GM19351 (cell line): ENCODE results near the gene PCDHGA7.
A peak's percentile ranks its signal among the peaks of the same experiment; 100 is the strongest.
"Not testable (repeated sequence)": the region's sequence is repeated elsewhere in the genome, so short reads cannot be mapped to it uniquely, and the experiment has no call there.

ENCODE experiments used
- ATAC-seq: cut with Tn5 transposase; IDR thresholded peaks from one replicate; pipeline ENCODE4 v1.9.1; 2021; ENCODE audit warnings: mild to moderate bottlenecking, moderate library complexity; ENCODE audit not compliant: unreplicated experiment

The PCDHGA7 gene

GRCh38 chr5:141366016-141366896 is 16.3 kb upstream of the PCDHGA7 start:
- ATAC-seq: no peak

GRCh38 chr5:141369994-141370848 is 12.3 kb upstream of the PCDHGA7 start, which contains the start of gene PCDHGB3:
TSS of gene PCDHGB3 (plus strand) at chr5:141370242. CDS start at chr5:141370395, 153 bp downstream.
- ATAC-seq: peak; percentile 99

- no peak for ATAC-seq
These were observed 10.7 kb upstream of the PCDHGA7 start for GRCh38 chr5:141371572-141372475.

DNA sequence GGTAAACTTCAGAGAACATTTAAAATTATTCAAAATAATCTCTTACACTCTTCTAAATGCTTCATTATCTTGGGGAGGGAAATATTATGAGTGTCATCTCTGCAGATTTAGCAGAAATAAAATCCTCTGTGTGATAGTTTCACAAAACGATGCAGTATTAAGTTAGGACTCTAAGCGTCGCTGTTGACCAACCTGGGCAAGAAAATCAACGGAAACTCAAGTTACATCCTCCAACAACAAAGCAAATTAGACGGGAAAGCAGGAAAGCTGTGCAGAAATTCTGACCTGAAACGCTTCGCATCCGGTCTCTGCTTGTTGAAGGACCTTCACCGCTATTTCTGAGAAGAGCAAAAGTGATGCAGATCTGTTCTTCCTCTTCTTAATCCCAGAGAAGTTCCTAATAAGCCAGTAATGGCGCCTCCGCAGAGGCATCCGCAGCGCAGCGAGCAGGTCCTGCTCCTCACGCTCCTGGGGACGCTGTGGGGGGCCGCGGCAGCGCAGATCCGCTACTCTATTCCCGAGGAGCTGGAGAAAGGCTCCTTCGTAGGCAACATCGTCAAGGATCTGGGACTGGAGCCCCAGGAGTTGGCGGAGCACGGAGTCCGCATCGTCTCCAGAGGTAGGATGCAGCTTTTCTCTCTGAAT is 8.7 kb upstream of the PCDHGA7 start, which contains the start of gene PCDHGA6:
Gene PCDHGA6, plus strand, starts transcription at position 219 of the 645 bp plus-strand sequence. Its CDS starts 193 bp downstream, at position 412.
- ATAC-seq: no peak

DNA sequence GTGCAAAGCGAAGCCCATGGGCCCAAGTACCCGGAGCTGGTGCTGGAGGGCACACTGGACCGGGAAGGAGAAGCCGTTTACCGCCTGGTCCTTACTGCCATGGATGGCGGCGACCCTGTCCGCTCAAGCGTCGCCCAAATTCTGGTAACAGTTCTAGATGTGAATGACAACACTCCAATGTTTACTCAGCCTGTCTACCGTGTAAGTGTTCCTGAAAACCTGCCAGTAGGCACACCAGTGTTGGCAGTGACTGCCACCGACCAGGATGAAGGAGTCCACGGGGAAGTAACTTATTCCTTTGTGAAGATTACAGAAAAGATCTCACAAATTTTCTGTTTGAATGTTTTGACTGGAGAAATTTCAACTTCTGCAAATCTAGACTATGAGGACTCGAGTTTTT is 7.9 kb upstream of the PCDHGA7 start:
- ATAC-seq: no peak

DNA sequence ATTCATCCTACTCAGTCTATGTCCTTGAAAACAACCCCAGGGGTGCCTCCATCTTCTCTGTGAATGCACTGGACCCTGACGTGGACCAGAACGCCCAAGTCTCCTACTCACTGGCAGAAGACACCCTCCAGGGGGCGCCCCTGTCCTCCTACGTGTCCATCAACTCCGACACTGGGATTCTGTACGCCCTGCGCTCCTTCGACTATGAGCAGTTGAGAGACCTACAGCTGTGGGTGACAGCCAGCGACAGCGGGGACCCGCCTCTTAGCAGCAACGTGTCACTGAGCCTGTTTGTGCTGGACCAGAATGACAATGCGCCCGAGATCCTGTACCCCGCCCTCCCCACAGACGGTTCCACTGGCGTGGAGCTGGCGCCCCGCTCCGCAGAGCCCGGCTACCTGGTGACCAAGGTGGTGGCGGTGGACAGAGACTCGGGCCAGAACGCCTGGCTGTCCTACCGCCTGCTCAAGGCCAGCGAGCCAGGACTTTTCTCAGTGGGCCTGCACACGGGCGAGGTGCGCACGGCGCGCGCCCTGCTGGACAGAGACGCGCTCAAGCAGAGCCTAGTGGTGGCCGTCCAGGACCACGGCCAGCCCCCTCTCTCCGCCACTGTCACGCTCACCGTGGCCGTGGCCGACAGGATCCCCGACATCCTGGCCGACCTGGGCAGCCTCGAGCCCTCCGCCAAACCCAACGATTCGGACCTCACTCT is 6.9 kb upstream of the PCDHGA7 start:
- not testable (repeated sequence) for ATAC-seq

DNA sequence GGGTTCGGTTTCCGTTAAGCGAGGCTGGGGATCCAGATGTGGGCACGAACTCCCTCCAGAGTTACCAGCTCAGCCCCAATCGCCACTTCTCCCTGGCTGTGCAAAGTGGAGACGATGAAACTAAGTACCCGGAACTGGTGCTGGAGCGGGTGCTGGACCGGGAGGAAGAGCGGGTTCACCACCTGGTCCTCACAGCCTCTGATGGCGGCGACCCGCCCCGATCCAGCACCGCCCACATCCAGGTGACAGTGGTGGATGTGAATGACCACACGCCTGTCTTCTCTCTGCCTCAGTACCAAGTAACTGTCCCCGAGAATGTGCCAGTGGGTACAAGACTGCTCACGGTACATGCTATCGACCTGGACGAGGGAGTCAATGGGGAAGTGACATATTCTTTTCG is 803 bp downstream of the PCDHGA7 start:
- ATAC-seq: no peak

DNA sequence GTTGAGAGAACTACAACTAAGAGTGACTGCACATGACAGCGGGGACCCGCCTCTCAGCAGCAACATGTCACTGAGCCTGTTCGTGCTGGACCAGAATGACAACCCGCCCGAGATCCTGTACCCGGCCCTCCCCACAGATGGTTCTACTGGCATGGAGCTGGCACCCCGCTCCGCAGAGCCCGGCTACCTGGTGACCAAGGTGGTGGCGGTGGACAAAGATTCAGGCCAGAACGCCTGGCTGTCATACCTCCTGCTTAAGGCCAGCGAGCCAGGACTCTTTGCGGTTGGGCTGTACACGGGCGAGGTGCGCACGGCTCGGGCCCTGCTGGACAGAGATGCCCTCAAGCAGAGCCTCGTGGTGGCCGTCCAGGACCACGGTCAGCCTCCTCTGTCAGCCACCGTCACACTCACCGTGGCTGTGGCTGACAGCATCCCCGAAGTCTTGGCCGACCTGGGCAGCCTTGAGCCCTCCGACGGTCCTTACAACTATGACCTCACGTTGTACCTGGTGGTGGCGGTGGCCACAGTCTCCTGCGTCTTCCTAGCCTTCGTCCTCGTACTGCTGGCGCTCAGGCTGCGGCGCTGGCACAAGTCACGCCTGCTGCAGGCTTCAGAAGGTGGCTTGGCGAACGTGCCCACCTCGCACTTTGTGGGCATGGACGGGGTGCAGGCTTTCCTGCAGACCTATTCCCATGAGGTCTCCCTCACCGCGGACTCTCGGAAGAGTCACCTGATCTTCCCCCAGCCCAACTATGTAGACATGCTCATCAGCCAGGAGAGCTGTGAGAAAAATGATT is 2.1 kb downstream of the PCDHGA7 start:
- ATAC-seq: no peak

- ATAC-seq: peak; percentile 44
These were observed 5.2 kb downstream of the PCDHGA7 start, which contains the start of gene PCDHGB4 for GRCh38 chr5:141387557-141388311. TSS of gene PCDHGB4 (plus strand) at chr5:141387698. CDS start at chr5:141387885, 187 bp downstream.

DNA sequence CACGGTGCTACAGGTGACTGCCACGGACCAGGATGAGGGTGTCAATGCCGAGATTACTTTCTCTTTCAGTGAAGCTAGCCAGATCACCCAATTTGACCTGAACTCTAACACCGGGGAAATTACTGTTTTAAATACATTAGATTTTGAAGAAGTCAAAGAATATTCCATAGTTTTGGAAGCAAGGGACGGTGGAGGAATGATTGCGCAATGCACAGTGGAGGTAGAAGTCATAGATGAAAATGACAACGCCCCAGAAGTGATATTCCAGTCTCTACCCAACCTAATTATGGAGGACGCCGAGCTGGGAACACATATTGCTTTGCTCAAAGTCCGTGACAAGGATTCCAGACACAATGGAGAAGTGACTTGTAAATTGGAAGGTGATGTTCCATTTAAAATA is 6.1 kb downstream of the PCDHGA7 start:
- no peak for ATAC-seq

- no peak for ATAC-seq
These were observed 6.9 kb downstream of the PCDHGA7 start for GRCh38 chr5:141389153-141390042.

- no peak for ATAC-seq
These were observed 10.1 kb downstream of the PCDHGA7 start, which contains the start of gene PCDHGA8 for GRCh38 chr5:141392429-141393198. TSS of gene PCDHGA8 (plus strand) at chr5:141392633. CDS start at chr5:141392814, 181 bp downstream.

DNA sequence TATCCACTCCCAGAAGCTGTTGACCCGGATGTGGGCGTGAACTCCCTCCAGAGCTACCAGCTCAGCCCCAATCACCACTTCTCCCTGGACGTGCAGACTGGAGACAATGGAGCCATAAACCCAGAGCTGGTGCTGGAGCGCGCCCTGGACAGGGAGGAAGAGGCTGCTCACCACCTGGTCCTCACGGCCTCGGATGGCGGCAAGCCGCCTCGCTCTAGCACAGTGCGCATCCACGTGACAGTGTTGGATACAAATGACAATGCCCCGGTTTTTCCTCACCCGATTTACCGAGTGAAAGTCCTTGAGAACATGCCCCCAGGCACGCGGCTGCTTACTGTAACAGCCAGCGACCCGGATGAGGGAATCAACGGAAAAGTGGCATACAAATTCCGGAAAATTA is 10.7 kb downstream of the PCDHGA7 start:
- no peak for ATAC-seq

GRCh38 chr5:141394401-141395187 is 12.1 kb downstream of the PCDHGA7 start:
- ATAC-seq: not testable (repeated sequence)
